Eye (tissue), 1 donor: ENCODE results near the gene ARL15.
A peak's percentile ranks its signal among the peaks of the same experiment; 100 is the strongest.

Experiments
- DNase-seq: peaks from one replicate; pipeline ENCODE4 v3.0.0-alpha.2; 2015

The ARL15 gene

DNA sequence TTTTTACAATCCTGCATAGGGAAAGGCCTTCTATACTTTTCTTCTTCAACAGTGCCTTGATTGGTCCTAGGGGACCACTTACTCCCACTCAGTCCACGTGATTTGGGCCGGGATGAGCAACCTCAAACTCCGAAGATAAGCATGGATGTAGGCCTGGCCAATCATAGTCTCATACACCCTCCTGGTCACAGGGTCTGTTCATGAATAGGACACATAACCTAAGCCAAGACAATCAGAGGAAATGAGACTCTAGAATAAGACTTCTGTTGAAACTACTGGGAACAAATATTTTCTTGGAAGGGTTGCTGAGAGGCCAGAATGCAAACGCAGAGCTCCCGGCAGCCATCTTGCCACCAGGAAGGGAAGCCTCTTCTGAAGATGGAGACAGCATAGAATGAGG, 68.1 kb downstream of the ARL15 start:
- DNase-seq = no peak

GRCh38 chr5:54234304-54234933, 76.0 kb downstream of the ARL15 start:
- peak; percentile 52 for DNase-seq

GRCh38 chr5:54230936-54231685, 79.3 kb downstream of the ARL15 start:
- no peak for DNase-seq

DNA sequence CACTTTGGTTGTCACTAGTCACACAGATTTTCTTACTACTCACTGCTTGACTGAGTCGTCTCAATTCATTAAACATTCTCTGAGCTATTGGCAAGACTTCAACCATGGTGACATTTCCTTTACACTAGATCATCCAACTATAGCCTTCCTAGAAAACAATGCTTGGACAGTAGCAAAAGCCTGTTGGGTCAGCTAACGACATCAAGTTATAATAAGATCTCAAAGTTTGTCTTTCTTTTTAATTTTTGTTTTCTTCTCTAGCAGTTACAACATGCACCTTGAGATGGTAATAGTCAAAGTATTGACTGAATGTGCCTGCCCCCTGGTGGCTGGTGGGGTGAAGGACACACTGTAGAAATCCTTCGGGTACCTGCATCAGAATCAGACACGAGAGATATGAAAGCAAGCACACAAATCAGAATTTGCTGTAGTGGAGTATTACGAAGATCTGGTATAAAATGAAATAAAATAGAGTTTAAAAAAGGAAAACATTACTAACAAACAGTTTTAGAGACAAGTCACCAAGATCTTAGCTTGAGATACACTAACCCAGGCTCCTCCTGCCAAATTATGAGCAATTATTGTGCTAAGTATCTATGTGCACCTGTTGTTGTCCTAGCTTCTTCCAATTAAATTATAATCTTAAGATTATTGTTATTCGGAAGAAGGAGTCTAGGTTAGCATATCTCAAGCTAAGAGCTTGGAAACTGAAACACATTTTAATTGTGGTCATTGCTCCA, 81.2 kb downstream of the ARL15 start:
- peak; percentile 83 for DNase-seq

DNA sequence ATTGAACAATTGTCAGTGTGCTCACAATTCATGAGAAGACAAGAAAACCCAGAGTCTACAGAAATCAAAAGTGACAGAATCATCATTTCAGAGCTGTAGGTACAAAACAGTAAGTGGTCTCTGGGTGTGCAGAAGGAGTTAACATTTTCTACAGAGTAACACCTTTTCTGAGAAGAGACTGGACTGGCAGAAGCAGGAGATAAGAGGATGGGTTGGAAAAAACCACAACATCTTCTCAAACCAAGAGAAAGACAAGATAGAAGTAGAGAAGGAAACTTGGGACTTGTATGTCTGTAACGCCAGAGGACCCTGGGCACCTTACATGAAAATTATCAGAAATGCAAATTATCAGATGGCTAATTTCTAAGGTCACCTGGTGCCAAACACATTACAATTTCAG, 82.6 kb downstream of the ARL15 start:
- DNase-seq = no peak

DNA sequence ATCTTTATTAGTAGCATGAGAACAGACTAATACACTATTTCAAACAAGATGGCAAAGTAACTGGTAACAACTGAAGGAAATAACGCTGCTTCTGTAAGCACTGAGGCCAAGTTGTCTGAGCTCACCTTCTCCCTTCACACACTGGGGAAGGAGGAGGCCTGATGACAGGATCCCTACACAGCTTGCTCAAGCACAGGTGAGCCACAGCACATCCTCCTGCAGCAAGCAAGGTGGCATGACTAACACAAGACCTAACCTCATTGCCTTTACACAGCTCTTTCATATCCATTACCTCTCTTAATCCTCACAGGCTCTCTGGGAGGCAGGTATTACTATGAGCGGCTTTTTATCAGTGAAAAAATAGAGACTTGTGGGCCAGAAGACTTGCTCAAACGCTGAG, 83.3 kb downstream of the ARL15 start:
- DNase-seq = no peak

DNA sequence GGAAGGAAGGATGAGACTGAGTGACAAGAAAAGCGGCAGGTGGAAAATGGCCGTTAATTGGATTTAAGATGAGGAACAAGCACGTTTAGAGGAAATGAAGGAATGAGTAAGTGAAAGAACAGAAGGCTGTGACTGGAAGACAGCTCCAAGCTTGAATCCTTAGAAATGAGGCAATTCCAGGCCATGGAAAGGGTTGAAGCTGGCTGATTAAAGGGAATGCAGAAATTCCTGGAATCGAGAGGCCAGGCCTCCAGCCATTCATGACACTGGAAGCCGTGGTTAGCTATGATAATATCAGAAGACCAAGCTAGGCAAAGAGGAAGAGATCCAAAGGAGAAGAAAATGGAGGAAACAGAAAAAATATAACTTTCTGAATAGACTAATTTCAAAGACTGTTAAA, 84.2 kb downstream of the ARL15 start:
- DNase-seq = no peak

- DNase-seq = no peak
Observed at GRCh38 chr5:54224103-54224826, 86.1 kb downstream of the ARL15 start.

DNA sequence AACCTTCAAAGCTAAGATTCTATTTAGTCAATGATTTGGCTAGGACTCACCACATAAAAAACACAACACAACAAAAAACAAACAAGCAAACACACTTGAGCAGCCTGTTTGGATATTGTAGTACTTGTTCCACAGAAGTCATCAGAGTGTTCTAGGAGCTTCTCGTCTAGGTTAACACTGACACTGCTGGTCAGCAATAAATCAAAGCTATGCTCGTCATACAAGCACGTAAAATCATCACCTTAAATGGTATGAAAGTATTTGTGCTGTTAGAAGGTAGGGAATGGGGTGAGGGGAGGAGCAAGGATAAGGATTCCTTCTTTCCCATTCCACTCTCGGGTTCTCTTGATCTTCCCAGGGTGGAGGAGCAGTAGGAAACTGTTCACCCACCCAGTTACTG, 88.0 kb downstream of the ARL15 start:
- DNase-seq = no peak

DNA sequence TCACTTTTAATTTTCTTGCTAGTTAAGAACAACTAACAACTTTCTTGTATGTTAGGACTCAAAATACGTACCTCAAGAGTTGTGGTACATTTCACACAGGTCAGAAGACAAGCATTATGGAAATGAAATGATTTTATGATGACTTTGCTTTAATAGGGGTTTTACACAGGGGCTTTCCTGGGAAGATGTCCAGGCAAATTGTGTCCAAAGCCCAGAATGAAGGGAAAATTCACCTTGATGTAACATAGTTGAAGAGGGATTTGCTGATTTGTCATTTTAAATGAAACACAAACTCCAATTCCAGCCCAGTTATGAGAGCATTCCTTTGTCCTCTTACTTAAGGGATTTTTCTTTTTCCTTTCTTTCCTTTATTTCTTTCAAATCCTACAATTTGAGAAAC, 89.2 kb downstream of the ARL15 start:
- no peak for DNase-seq

- DNase-seq = no peak
Observed at GRCh38 chr5:54220230-54221040, 89.9 kb downstream of the ARL15 start.

- peak; percentile 93 for DNase-seq
Observed at GRCh38 chr5:54217826-54218503, 92.4 kb downstream of the ARL15 start.

- DNase-seq = peak; percentile 54
Observed at GRCh38 chr5:54215233-54215736, 95.1 kb downstream of the ARL15 start.

DNA sequence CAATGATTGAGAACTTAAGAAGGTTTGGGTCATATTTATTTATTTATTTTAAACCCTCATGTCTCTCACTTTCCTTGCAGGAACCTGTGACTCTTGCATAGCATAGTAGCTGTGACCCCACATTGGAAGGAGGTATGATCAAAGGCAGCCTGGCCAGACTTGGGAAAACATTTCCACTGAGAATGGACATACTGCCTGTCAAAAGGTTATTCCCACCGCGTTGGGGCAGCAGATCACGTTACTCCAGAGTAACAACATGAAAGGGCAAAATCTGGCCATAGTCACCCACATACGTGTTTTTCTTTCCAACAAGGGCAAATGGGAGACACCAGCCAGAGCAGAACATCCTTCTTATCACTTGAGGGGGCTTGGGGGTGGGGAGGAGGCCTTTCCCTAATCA, 95.7 kb downstream of the ARL15 start:
- DNase-seq = no peak

DNA sequence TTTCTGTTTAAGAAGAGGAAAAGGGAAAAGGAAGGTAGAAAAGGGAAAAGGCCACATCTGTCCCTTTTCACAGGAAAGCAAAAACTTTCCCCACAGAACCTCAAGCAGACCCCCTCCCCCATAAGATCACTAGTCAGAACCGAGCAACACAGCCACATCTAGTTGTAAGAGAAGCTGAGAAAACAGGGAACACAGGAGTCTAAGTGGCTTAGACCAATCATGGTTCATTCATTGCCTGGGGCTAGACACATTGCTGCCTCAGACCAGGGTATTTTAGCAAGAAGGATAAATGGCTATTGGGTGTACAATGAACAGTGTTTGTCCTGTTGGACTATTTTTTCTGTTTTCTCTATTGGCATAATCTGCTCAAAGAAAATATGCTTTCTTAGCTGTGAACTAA, 98.0 kb downstream of the ARL15 start:
- DNase-seq = no peak

- DNase-seq = no peak
Observed at GRCh38 chr5:54211912-54212311, 98.5 kb downstream of the ARL15 start.

GRCh38 chr5:54207566-54207965, 102.8 kb downstream of the ARL15 start:
- DNase-seq = no peak

DNA sequence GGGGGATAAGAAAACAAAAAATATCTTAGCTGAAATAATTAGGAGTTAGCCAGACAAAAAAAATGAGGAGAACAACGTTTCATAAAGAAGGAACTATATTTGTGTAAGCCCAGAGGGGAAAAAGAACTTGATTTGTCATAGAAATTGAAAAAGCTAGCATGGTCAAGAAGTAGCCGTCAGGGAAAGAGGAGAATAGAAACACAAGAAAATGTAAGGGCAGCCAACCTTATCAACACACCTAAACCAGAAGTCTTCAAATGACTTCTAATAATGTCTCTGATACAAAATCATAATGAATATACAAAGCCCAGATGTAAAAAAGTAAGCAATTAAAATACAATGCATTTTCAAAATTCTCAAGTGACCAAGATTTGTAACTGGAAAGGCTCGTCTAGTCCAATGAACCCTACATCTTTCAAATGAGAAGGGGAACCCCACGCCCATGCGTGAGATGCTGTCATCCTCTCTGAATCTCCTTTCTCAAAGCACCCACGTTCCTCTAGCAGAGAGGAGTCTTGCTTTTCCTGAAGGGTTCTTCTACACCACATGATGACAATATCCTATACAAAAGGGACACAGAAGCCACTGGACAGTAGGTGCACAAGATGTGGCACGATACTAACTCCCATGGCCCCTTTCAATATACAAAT, 103.7 kb downstream of the ARL15 start:
- DNase-seq = no peak

DNA sequence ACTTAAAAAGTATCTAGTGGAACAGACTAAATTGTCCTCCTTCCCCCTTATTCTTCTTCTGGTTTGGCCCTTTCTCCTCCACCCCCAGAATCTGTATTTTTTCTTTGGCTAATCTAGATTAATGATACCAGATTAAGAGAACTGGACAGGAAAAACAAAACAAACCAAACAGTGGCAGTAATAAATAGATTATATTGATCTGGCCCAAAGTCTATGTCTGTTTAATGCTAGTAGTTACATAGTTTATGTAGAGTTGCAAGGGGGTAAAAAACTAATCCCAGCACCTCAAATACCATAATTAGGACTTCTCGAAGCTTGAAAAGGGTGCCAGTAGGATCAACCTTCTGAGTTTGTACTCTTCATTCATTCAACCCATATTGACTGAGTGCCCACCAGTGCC, 104.5 kb downstream of the ARL15 start:
- no peak for DNase-seq

- DNase-seq = no peak
Observed at GRCh38 chr5:54205453-54205852, 104.9 kb downstream of the ARL15 start.

DNA sequence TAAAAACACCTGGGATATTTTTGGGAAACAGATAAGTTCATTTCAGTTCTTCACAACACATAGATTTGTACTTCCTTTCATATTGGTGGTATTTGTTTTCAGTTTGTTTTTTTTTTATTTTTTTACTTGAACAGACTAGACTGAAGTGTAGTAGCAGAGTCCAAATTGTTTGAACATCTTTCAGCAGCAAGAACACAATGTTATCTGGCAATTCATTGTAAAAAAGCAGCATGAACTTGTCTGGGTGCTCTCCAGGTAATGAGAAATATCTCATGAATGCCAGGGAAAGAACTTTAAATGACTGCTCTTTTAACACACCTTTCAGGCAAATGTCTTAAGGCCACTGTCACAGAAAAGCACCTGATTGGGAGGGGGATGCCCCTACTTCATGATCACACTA, 113.4 kb downstream of the ARL15 start:
- DNase-seq = no peak
